Ramos (cell line): ENCODE data around the gene ANGEL1.

Source experiments
- in situ Hi-C: fragments of 300-500 bp; cut with MboI; formaldehyde crosslinking; loops from one replicate; pipeline ENCODE4 v1.14.3; 2022; ENCODE audit warnings: low sequenced_read_pairs; ENCODE audit not compliant: unreplicated experiment

ANGEL1 gene

GRCh38 chr14:76812422-76813383 is at the start of gene ANGEL1:
Gene ANGEL1 (minus strand): TSS chr14:76812882. CDS start chr14:76812827, 55 bp downstream.
- in situ Hi-C loops = no loop called here

GRCh38 chr14:76861574-76862255 is 49.0 kb upstream of the ANGEL1 start:
- in situ Hi-C loops = no loop called here

GRCh38 chr14:76856769-76857168 is 44.1 kb upstream of the ANGEL1 start:
- in situ Hi-C loops = no loop called here

GRCh38 chr14:76855066-76855465 is 42.4 kb upstream of the ANGEL1 start:
- in situ Hi-C loops = no loop called here

GRCh38 chr14:76848879-76849278 is 36.2 kb upstream of the ANGEL1 start:
- in situ Hi-C loops = no loop called here

GRCh38 chr14:76846331-76847047 is 33.8 kb upstream of the ANGEL1 start:
- in situ Hi-C loops = no loop called here

- in situ Hi-C loops = no loop called here
Measured at GRCh38 chr14:76844223-76844622, 31.5 kb upstream of the ANGEL1 start.

- in situ Hi-C loops = no loop called here
Measured at GRCh38 chr14:76842414-76842813, 29.7 kb upstream of the ANGEL1 start.

GRCh38 chr14:76837524-76837923 is 24.8 kb upstream of the ANGEL1 start:
- in situ Hi-C loops = no loop called here

GRCh38 chr14:76836029-76836630 is 23.4 kb upstream of the ANGEL1 start:
- in situ Hi-C loops = no loop called here

- in situ Hi-C loops = no loop called here
Measured at GRCh38 chr14:76834241-76834661, 21.6 kb upstream of the ANGEL1 start.

GRCh38 chr14:76833011-76833410 is 20.3 kb upstream of the ANGEL1 start:
- in situ Hi-C loops = no loop called here

- in situ Hi-C loops = no loop called here
Measured at GRCh38 chr14:76832503-76832988, 19.9 kb upstream of the ANGEL1 start.

GRCh38 chr14:76830556-76830955 is 17.9 kb upstream of the ANGEL1 start:
- in situ Hi-C loops = no loop called here

- in situ Hi-C loops = no loop called here
Measured at GRCh38 chr14:76829650-76830421, 17.2 kb upstream of the ANGEL1 start.

GRCh38 chr14:76829013-76829365 is 16.3 kb upstream of the ANGEL1 start:
- in situ Hi-C loops = no loop called here

GRCh38 chr14:76828339-76829012 is 15.8 kb upstream of the ANGEL1 start:
- in situ Hi-C loops = no loop called here

- in situ Hi-C loops = no loop called here
Measured at GRCh38 chr14:76827696-76828296, 15.1 kb upstream of the ANGEL1 start.

GRCh38 chr14:76826122-76826521 is 13.4 kb upstream of the ANGEL1 start, which contains the start of gene LRRC74A:
Gene LRRC74A (plus strand): TSS chr14:76826408. CDS start chr14:76826698, 290 bp downstream.
- in situ Hi-C loops = no loop called here
